A549 treated with AZD2906 at 1 μM for 4 hours (cell line): ENCODE results near the gene PLAGL1. TPM values are rescaled to one million over a fixed set of nuclear protein-coding genes. Genes with fewer than 3 reads are reported as not detected.

Source experiments
- total RNA-seq: library from RNA; stranded (reverse); fragments of 200-300 nt; extraction: Qiagen RNA extraction; gene quantifications from 5 replicates; pipeline ENCODE4 v1.2.3, GENCODE V29; 2022

Gene PLAGL1
- 6.7 to 8.5 TPM (median 7.0 TPM) in 5 replicates for total RNA-seq

GRCh38 chr6:144008120-144008811 lies at the start of gene PLAGL1:
TSS of gene PLAGL1 (minus strand) at chr6:144008259. CDS start at chr6:143948136, 60,123 bp downstream.

Other genes starting within 250 kb of the PLAGL1 start
- 29.6 to 38.9 TPM (median 31.8 TPM) in 5 replicates for gene LTV1, start 164.9 kb downstream of the PLAGL1 start, total RNA-seq
- not detected in 5 replicates for gene ZC2HC1B, start 143.8 kb downstream of the PLAGL1 start, total RNA-seq
- gene SF3B5, start 87.3 kb upstream of the PLAGL1 start, total RNA-seq: 177 to 233 TPM (median 223 TPM) in 5 replicates
- 2.1 to 2.7 TPM (median 2.2 TPM) in 5 replicates for gene STX11, start 142.3 kb upstream of the PLAGL1 start, total RNA-seq